Measurements from ENCODE around the gene OR1E1. TPM values are rescaled to one million over a fixed set of nuclear protein-coding genes. Genes with fewer than 3 reads are reported as not detected.
A peak's percentile ranks its signal among the peaks of the same experiment; 100 is the strongest.
"Not testable (repeated sequence)": the region's sequence is repeated elsewhere in the genome, so short reads cannot be mapped to it uniquely, and the experiment has no call there.

The OR1E1 gene
- total RNA-seq, 1 donor, result not detected

DNA sequence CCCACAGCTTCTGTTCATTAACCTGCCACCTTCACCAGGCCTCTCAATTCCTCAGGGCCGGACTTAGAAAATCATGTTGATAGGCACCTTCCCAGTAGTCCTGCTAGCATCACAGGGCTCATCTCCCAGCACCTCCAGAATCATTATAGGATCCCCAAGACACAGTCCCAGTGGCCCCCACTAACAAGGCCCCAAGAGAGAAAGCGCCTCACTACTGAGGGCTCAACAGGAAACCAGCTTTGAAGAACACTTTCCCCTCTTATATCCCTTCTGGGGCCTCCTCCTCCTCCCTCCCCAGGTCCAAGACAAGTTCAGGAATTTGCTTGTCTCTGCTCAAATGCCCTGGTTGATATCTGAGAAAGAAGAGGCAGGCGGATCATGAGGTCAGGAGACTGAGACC is 12.9 kb upstream of the OR1E1 start, which contains the start of gene OR3A3:
OR3A3 (plus strand) TSS at position 301 of the 400 bp plus-strand sequence.
- no peaks in the 10 kb centered on the region for H3K79me2 ChIP-seq (ENCODE audit: insufficient read depth, low read length)
- H3K9me3 ChIP-seq (ENCODE audit: low read depth, low read length), result peaks cover 3% of the 10 kb centered on the region
- no peak within 1 kb of the TSS for H3K27ac ChIP-seq (ENCODE audit: low read depth, low read length)

DNA sequence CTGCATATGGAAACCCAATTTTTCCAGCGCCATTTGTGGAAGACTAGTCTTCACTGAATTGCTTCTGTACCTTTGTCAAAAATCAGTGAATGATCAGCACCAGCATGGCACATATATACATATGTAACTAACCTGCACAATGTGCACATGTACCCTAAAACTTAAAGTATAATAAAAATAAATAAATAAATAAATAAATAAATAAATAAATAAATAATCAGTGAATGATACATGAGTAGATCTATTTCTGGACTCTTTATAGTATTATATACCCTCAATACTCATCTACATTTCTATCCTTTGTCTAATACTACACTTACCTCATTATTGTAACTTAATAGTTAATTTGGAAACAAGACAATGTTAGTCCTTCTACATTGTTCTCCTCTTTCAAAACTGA is 5.6 kb upstream of the OR1E1 start:
- H4K20me1 ChIP-seq (ENCODE audit: insufficient read depth, low read length); H3K36me3 ChIP-seq (ENCODE audit: insufficient read depth, low read length): not testable (repeated sequence)

More for the DNA sequence above, 12.9 kb upstream of the OR1E1 start, which contains the start of gene OR3A3:
- TF ChIP-seq, protein P1, sequence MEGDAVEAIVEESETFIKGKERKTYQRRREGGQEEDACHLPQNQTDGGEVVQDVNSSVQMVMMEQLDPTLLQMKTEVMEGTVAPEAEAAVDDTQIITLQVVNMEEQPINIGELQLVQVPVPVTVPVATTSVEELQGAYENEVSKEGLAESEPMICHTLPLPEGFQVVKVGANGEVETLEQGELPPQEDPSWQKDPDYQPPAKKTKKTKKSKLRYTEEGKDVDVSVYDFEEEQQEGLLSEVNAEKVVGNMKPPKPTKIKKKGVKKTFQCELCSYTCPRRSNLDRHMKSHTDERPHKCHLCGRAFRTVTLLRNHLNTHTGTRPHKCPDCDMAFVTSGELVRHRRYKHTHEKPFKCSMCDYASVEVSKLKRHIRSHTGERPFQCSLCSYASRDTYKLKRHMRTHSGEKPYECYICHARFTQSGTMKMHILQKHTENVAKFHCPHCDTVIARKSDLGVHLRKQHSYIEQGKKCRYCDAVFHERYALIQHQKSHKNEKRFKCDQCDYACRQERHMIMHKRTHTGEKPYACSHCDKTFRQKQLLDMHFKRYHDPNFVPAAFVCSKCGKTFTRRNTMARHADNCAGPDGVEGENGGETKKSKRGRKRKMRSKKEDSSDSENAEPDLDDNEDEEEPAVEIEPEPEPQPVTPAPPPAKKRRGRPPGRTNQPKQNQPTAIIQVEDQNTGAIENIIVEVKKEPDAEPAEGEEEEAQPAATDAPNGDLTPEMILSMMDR (IDR thresholded peaks at IDR 0.05; ENCODE audit: extremely low read depth, low read depth, low read length), result no peak
- no peak for DNase-seq (ENCODE audit: insufficient read length, low spot score, missing footprints)
- Histone ChIP-seq H4K20me1 (ENCODE audit: insufficient read depth, low read length) (no peaks in the 10 kb centered on the region), H3K4me1 (ENCODE audit: insufficient read depth, low read length) (no peaks in the 10 kb centered on the region), H3K4me3 (ENCODE audit: insufficient read depth, low read length) (no peak within 1 kb of the TSS), H2AFZ (ENCODE audit: low read length) (no peak within 1 kb of the TSS), H3K36me3 (ENCODE audit: insufficient read depth, low read length) (no peaks in the 10 kb centered on the region), H3K27me3 (ENCODE audit: insufficient read depth, low read length) (no peaks in the 10 kb centered on the region), H3K4me2 (ENCODE audit: insufficient read depth, low read length) (no peak within 1 kb of the TSS)

DNA sequence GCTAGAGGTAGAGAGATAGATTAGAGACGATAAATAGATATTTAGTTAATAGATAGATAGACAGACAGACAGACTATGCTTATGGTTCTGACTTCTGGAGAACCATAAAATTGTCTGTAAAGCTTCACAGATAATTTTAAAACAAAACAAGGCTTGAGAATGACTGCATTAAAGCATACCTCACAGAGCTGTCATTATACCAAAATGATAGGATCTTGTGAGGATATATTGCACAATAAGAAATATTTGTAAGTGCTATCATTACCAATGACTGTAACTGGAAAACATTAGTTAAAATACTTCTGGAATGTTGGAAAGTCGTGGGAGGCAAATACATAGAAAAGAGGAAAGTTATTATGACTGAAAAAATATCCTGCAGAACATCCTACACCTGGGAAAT is 3.6 kb upstream of the OR1E1 start:
- Histone ChIP-seq H3K4me2 (ENCODE audit: insufficient read depth, low read length) (no peak overlapping the region), H3K4me3 (ENCODE audit: insufficient read depth, low read length) (no peak overlapping the region), H3K9me3 (ENCODE audit: low read depth, low read length) (no peaks in the 10 kb centered on the region), H3K4me1 (ENCODE audit: insufficient read depth, low read length) (no peaks in the 10 kb centered on the region), H3K79me2 (ENCODE audit: insufficient read depth, low read length) (no peaks in the 10 kb centered on the region), H3K36me3 (ENCODE audit: insufficient read depth, low read length) (no peaks in the 10 kb centered on the region), H3K27ac (ENCODE audit: low read depth, low read length) (no peak overlapping the region), H3K27me3 (ENCODE audit: insufficient read depth, low read length) (no peaks in the 10 kb centered on the region), H4K20me1 (ENCODE audit: insufficient read depth, low read length) (no peaks in the 10 kb centered on the region), H2AFZ (ENCODE audit: low read length) (no peak overlapping the region)
- peak; percentile 61 for DNase-seq (ENCODE audit: insufficient read length, low spot score, missing footprints)
- TF ChIP-seq, protein P1 (IDR thresholded peaks at IDR 0.05; ENCODE audit: extremely low read depth, low read depth, low read length), result no peak

More for the DNA sequence above, 5.6 kb upstream of the OR1E1 start:
- H3K27me3 ChIP-seq (ENCODE audit: insufficient read depth, low read length); H3K4me3 ChIP-seq (ENCODE audit: insufficient read depth, low read length); DNase-seq (ENCODE audit: insufficient read length, low spot score, missing footprints); H3K4me1 ChIP-seq (ENCODE audit: insufficient read depth, low read length); H3K27ac ChIP-seq (ENCODE audit: low read depth, low read length); H3K4me2 ChIP-seq (ENCODE audit: insufficient read depth, low read length); H3K79me2 ChIP-seq (ENCODE audit: insufficient read depth, low read length); H3K9me3 ChIP-seq (ENCODE audit: low read depth, low read length); H2AFZ ChIP-seq (ENCODE audit: low read length): not testable (repeated sequence)

DNA sequence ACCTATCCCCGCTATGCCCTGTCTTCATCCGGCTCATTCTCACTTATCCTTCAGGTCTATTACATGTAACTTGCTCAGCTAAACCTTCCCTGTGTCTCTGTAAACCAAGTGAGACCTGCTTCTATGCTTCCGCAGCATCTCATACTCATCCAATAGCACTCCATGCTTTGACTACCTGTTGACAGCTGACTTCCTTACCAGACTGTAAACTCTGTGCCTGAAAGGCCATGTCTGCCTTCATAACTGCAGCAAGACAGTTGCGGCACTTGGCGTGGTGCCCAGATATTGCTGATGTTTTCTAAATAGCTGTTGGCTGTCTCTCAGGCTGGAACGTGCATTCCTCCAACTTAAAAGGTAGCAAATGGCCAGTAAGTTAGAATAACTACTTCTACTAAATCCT is 1.8 kb upstream of the OR1E1 start:
- Histone ChIP-seq H3K4me1 (ENCODE audit: insufficient read depth, low read length) (no peaks in the 10 kb centered on the region), H4K20me1 (ENCODE audit: insufficient read depth, low read length) (no peaks in the 10 kb centered on the region), H3K36me3 (ENCODE audit: insufficient read depth, low read length) (no peaks in the 10 kb centered on the region), H3K9me3 (ENCODE audit: low read depth, low read length) (no peaks in the 10 kb centered on the region), H3K4me2 (ENCODE audit: insufficient read depth, low read length) (no peak overlapping the region), H3K4me3 (ENCODE audit: insufficient read depth, low read length) (no peak overlapping the region), H3K27ac (ENCODE audit: low read depth, low read length) (no peak overlapping the region), H2AFZ (ENCODE audit: low read length) (no peak overlapping the region), H3K79me2 (ENCODE audit: insufficient read depth, low read length) (no peaks in the 10 kb centered on the region), H3K27me3 (ENCODE audit: insufficient read depth, low read length) (no peaks in the 10 kb centered on the region)
- DNase-seq (ENCODE audit: insufficient read length, low spot score, missing footprints), result no peak
- TF ChIP-seq, protein P1 (IDR thresholded peaks at IDR 0.05; ENCODE audit: extremely low read depth, low read depth, low read length), result no peak

DNA sequence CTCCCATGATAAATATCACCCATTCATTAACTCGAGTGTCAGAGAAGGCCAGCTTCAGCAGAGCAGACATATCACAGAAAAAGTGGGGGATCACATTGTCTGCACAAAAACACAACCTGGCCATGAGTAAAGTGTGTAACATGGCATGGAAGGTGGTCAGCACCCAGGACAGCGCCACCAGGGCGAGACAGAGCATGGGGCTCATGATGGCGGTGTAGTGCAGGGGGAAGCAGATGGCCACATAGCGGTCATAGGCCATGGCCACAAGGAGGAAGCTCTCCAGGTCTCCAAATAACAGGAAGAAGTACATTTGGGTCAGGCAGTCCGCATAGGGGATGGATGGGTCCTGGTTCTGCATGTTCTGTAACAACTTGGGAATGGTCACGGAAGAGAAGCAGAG is 409 bp downstream of the OR1E1 start:
- not testable (repeated sequence) for H3K9me3 ChIP-seq (ENCODE audit: low read depth, low read length); H2AFZ ChIP-seq (ENCODE audit: low read length); DNase-seq (ENCODE audit: insufficient read length, low spot score, missing footprints); H3K79me2 ChIP-seq (ENCODE audit: insufficient read depth, low read length); H4K20me1 ChIP-seq (ENCODE audit: insufficient read depth, low read length); H3K4me1 ChIP-seq (ENCODE audit: insufficient read depth, low read length); H3K27me3 ChIP-seq (ENCODE audit: insufficient read depth, low read length); H3K36me3 ChIP-seq (ENCODE audit: insufficient read depth, low read length); H3K4me2 ChIP-seq (ENCODE audit: insufficient read depth, low read length); H3K27ac ChIP-seq (ENCODE audit: low read depth, low read length); H3K4me3 ChIP-seq (ENCODE audit: insufficient read depth, low read length)

All from osteoblast (primary cell).